ENCODE measurements around the gene SYTL2.
A peak's percentile ranks its signal among the peaks of the same experiment; 100 is the strongest.

Gene SYTL2

GRCh38 chr11:85759915-85760314, 51.0 kb downstream of the SYTL2 start:
- DNase-seq, result no peak

- DNase-seq, result no peak
These were observed 52.4 kb downstream of the SYTL2 start for GRCh38 chr11:85758480-85759039.

GRCh38 chr11:85758026-85758425, 52.9 kb downstream of the SYTL2 start:
- no peak for DNase-seq

- DNase-seq, result peak; percentile 20
These were observed 54.3 kb downstream of the SYTL2 start for GRCh38 chr11:85756401-85757200.

GRCh38 chr11:85755701-85756100, 55.2 kb downstream of the SYTL2 start:
- DNase-seq, result no peak

- no peak for DNase-seq
These were observed 55.7 kb downstream of the SYTL2 start for GRCh38 chr11:85755285-85755684.

GRCh38 chr11:85752890-85753581, 57.9 kb downstream of the SYTL2 start:
- peak; percentile 80 for DNase-seq

- DNase-seq, result no peak
These were observed 58.6 kb downstream of the SYTL2 start for GRCh38 chr11:85752201-85752889.

- no peak for DNase-seq
These were observed 59.2 kb downstream of the SYTL2 start for GRCh38 chr11:85751724-85752123.

- no peak for DNase-seq
These were observed 60.3 kb downstream of the SYTL2 start for GRCh38 chr11:85750646-85751045.

- DNase-seq, result no peak
These were observed 61.1 kb downstream of the SYTL2 start for GRCh38 chr11:85749884-85750283.

GRCh38 chr11:85749287-85749834, 61.6 kb downstream of the SYTL2 start:
- no peak for DNase-seq

- no peak for DNase-seq
These were observed 62.5 kb downstream of the SYTL2 start for GRCh38 chr11:85748455-85748891.

- DNase-seq, result no peak
These were observed 64.3 kb downstream of the SYTL2 start for GRCh38 chr11:85746670-85747069.

GRCh38 chr11:85745626-85746025, 65.3 kb downstream of the SYTL2 start:
- DNase-seq, result no peak

- DNase-seq, result no peak
These were observed 68.1 kb downstream of the SYTL2 start for GRCh38 chr11:85742873-85743275.

- no peak for DNase-seq
These were observed 68.6 kb downstream of the SYTL2 start for GRCh38 chr11:85742348-85742747.

- no peak for DNase-seq
These were observed 70.2 kb downstream of the SYTL2 start for GRCh38 chr11:85740481-85741400.

- DNase-seq, result no peak
These were observed 73.2 kb downstream of the SYTL2 start for GRCh38 chr11:85737738-85738137.

GRCh38 chr11:85735876-85736460, 75.0 kb downstream of the SYTL2 start:
- no peak for DNase-seq

GRCh38 chr11:85732965-85733364, 78.0 kb downstream of the SYTL2 start:
- no peak for DNase-seq
